Natural killer cell (primary cell): ENCODE data around the gene ASPDH. TPM values are rescaled to one million over a fixed set of nuclear protein-coding genes. Genes with fewer than 3 reads are reported as not detected.

ENCODE experiments used
- ATAC-seq, 3 donors: fragments of 150-1000 bp in 2 of 3; fragments of 200-7000 bp in 1 of 3; cut with Tn5 transposase; 1 replicate in 1 of 3; 2 replicates in 2 of 3; pipeline ENCODE4 v1.10.0; 2021; ENCODE audit warnings: mild to moderate bottlenecking in 2 of 3, moderate library complexity in 2 of 3
- DNase-seq, 2 donors: peaks; one replicate each; pipeline versions ENCODE4 v3.0.0 to v3.0.0-alpha.2; 2013 to 2021; ENCODE audit warnings: mixed read lengths in 1 of 2
- H3K27ac ChIP-seq: one replicate; pipeline ENCODE4 v1.5.1; 2013; ENCODE audit warnings: mild to moderate bottlenecking, low read length
- H3K27me3 ChIP-seq: one replicate; pipeline ENCODE4 v1.6.1; 2013; ENCODE audit warnings: low read length; ENCODE audit not compliant: control insufficient read depth, insufficient read depth
- H3K36me3 ChIP-seq: one replicate; pipeline ENCODE4 v1.6.1; 2013; ENCODE audit warnings: low read length; ENCODE audit not compliant: control insufficient read depth, insufficient read depth
- H3K4me1 ChIP-seq: one replicate; pipeline ENCODE4 v1.6.1; 2013; ENCODE audit warnings: low read length; ENCODE audit not compliant: control insufficient read depth, insufficient read depth
- H3K4me3 ChIP-seq: one replicate; pipeline ENCODE4 v1.5.1; 2013; ENCODE audit warnings: low read length
- H3K9me3 ChIP-seq: one replicate; pipeline ENCODE4 v1.6.1; 2013; ENCODE audit warnings: low read length; ENCODE audit not compliant: control insufficient read depth, insufficient read depth
- H3K27ac Mint-ChIP-seq, 2 donors: one replicate each; pipeline ENCODE4 v1.8.0; 2022; ENCODE audit warnings: mild to moderate bottlenecking in 2 of 2, mixed read lengths in 2 of 2, moderate library complexity in 1 of 2
- H3K27me3 Mint-ChIP-seq, 2 donors: one replicate each; pipeline ENCODE4 v1.8.0; 2022; ENCODE audit warnings: low read depth in 2 of 2, mixed read lengths in 2 of 2
- H3K36me3 Mint-ChIP-seq: one replicate; pipeline ENCODE4 v1.8.0; 2022; ENCODE audit warnings: mixed read lengths
- H3K4me1 Mint-ChIP-seq, 2 donors: one replicate each; pipeline ENCODE4 v1.8.0; 2022; ENCODE audit warnings: mixed read lengths in 2 of 2
- H3K4me3 Mint-ChIP-seq: one replicate; pipeline ENCODE4 v1.8.0; 2022; ENCODE audit warnings: mild to moderate bottlenecking, moderate library complexity, mixed read lengths
- H3K9me3 Mint-ChIP-seq, 2 donors: one replicate each; pipeline ENCODE4 v1.8.0; 2022; ENCODE audit warnings: mixed read lengths in 2 of 2
- WGBS: methylation state at CpG from one replicate; pipeline ENCODE4 v1.1.7; 2013; ENCODE audit warnings: missing lambda C conversion rate; ENCODE audit not compliant: insufficient coverage; 5-methylcytosine and 5-hydroxymethylcytosine counted together
- intact Hi-C: fragments of 100-400 bp; cut with micrococcal nuclease; formaldehyde crosslinking; loops from one replicate; pipeline ENCODE4 v1.14.2; 2022
- total RNA-seq, 4 donors: library from RNA; stranded (reverse); fragments of 120-200 nt in 1 of 4; gene quantifications; one replicate each; pipeline versions ENCODE4 v1.2.3 to v1.2.4, GENCODE V29; 2013 to 2022
- TF ChIP-seq, protein P1 (sequence below): fragments of 200-600 bp; IDR thresholded peaks from one replicate; pipeline ENCODE4 v1.8.0; 2022; ENCODE audit warnings: antibody characterized with exemption

Gene ASPDH
- total RNA-seq, 3 donors from 2014 or later (not counting 1 experiment from before 2014, with no cell fraction given): not detected

DNA sequence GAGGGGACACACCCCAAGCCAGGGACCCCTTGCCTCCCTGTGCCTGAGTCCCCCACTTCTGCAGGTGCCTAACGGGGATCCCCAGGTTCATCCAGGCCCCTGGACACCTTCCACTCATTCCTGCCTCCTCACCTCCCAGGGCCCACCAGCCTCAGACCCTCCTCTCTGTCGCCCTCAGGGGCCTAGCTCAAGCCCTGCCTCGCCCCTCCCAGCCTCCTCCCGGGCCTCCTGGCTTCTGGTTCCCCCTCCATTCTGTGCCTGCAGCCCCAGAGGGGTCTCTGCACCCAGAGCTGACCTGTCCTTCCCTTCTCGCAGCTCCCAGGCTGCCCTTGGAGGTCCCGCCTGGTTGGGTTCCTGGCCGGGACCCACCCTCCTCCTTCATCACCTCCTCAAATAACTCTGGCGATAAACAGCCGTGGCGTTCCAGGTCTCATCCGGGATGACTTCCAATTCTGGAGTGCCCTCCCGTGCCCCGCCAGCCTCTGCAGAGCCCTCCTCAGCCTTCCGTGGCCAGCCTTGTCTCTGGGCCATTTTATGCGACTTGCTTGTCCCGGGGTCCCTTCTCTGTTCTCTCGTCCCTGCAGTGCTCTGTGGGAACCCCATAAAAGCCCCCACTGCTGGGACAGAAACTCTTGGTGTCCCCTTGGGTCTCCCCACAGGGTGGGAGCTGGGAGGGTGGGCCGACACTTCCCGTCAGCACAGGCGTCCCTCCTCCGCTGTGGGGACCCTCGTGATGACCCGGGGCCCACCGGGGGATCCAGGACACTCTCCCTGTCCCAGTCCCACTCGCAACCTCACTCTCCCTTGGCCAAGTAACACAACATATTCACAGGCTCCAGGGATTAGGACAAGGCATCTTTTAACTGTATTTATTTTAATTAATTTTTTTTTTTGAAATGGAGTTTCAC lies 11.9 kb downstream of the ASPDH start:
- TF ChIP-seq, protein P1, sequence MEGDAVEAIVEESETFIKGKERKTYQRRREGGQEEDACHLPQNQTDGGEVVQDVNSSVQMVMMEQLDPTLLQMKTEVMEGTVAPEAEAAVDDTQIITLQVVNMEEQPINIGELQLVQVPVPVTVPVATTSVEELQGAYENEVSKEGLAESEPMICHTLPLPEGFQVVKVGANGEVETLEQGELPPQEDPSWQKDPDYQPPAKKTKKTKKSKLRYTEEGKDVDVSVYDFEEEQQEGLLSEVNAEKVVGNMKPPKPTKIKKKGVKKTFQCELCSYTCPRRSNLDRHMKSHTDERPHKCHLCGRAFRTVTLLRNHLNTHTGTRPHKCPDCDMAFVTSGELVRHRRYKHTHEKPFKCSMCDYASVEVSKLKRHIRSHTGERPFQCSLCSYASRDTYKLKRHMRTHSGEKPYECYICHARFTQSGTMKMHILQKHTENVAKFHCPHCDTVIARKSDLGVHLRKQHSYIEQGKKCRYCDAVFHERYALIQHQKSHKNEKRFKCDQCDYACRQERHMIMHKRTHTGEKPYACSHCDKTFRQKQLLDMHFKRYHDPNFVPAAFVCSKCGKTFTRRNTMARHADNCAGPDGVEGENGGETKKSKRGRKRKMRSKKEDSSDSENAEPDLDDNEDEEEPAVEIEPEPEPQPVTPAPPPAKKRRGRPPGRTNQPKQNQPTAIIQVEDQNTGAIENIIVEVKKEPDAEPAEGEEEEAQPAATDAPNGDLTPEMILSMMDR: no peak
- Mint-ChIP-seq H3K27me3 (no peaks in the 10 kb centered on the region), H3K27ac (peak overlapping the region in 1 of 2 donors; percentile 49), H3K36me3 (no peaks in the 10 kb centered on the region), H3K9me3 (no peaks in the 10 kb centered on the region), H3K4me3 (no peak overlapping the region), H3K4me1 (peaks cover 0 to 4% of the 10 kb centered on the region in 2 donors)
- Histone ChIP-seq H3K9me3 (no peaks in the 10 kb centered on the region), H3K36me3 (no peaks in the 10 kb centered on the region), H3K27ac (no peak overlapping the region), H3K27me3 (no peaks in the 10 kb centered on the region), H3K4me3 (no peak overlapping the region), H3K4me1 (no peaks in the 10 kb centered on the region)
- DNase-seq: no peak
- ATAC-seq: no peak
- WGBS: 89% methylated on average over 24 of the region's 25 CpGs
- intact Hi-C loops: no loop called here

DNA sequence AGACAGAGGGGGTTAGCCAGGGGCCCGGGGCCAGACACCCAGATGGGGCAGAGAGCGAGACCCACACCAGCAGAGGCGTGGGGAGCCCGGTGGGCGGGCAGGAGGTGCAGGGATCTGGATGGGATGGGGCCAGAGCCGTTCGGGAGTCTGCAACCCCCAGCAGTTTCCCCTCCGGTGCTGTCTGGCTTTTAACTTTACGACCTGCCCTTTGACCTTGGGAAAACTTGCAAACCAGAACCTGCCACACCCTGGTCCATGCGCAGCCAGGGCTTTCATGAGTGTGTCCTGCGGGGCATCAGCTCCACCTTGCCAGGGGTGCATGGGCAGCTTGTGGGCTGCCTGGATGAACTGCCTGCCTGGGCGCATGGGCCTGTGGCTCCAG lies 12.5 kb downstream of the ASPDH start:
- Histone ChIP-seq H3K4me3 (no peak overlapping the region), H3K9me3 (no peaks in the 10 kb centered on the region), H3K27ac (no peak overlapping the region), H3K36me3 (no peaks in the 10 kb centered on the region), H3K27me3 (no peaks in the 10 kb centered on the region), H3K4me1 (no peaks in the 10 kb centered on the region)
- ATAC-seq (no peak), DNase-seq (no peak)
- TF ChIP-seq, protein P1: no peak
- 91% methylated on average over 12 of the region's 12 CpGs for WGBS
- intact Hi-C loops: no loop called here
- H3K4me3 Mint-ChIP-seq: no peak overlapping the region
- no peaks in the 10 kb centered on the region for H3K9me3 Mint-ChIP-seq
- H3K27ac Mint-ChIP-seq: peak overlapping the region in 1 of 2 donors; percentile 75
- H3K36me3 Mint-ChIP-seq: no peaks in the 10 kb centered on the region
- H3K4me1 Mint-ChIP-seq: peaks cover 0 to 4% of the 10 kb centered on the region in 2 donors
- no peaks in the 10 kb centered on the region for H3K27me3 Mint-ChIP-seq

- TF ChIP-seq, protein P1: no peak
- Mint-ChIP-seq H3K27ac (peak overlapping the region in 1 of 2 donors; percentile 75), H3K27me3 (no peaks in the 10 kb centered on the region), H3K4me1 (peaks cover 0 to 4% of the 10 kb centered on the region in 2 donors), H3K4me3 (no peak overlapping the region), H3K36me3 (no peaks in the 10 kb centered on the region), H3K9me3 (no peaks in the 10 kb centered on the region)
- Histone ChIP-seq H3K27ac (no peak overlapping the region), H3K4me3 (no peak overlapping the region), H3K9me3 (no peaks in the 10 kb centered on the region), H3K27me3 (no peaks in the 10 kb centered on the region), H3K36me3 (no peaks in the 10 kb centered on the region), H3K4me1 (no peaks in the 10 kb centered on the region)
- intact Hi-C loops: no loop called here
- DNase-seq (no peak), ATAC-seq (no peak)
- WGBS: 75% methylated on average over 10 of the region's 10 CpGs
Observed at GRCh38 chr19:50500753-50501151, 13.0 kb downstream of the ASPDH start.
